Colonic mucosa (tissue), 4 donors: ENCODE measurements around the gene STK32C. TPM values are rescaled to one million over a fixed set of nuclear protein-coding genes. Genes with fewer than 3 reads are reported as not detected.

ENCODE experiments used
- DNase-seq: peaks from one replicate; pipeline ENCODE4 v3.0.0-alpha.2; 2020
- H3K27ac ChIP-seq: fragments of 200-600 bp; one replicate; pipeline ENCODE4 v1.8.0; 2021
- H3K27me3 ChIP-seq: fragments of 200-600 bp; one replicate; pipeline ENCODE4 v1.8.0; 2021
- H3K36me3 ChIP-seq: fragments of 200-600 bp; one replicate; pipeline ENCODE4 v1.8.0; 2021
- H3K4me1 ChIP-seq: fragments of 200-600 bp; one replicate; pipeline ENCODE4 v1.8.0; 2021; ENCODE audit warnings: mild to moderate bottlenecking
- H3K4me3 ChIP-seq: fragments of 200-600 bp; one replicate; pipeline ENCODE4 v1.8.0; 2021
- H3K9ac ChIP-seq, 2 donors: one replicate each; pipeline ENCODE4 v1.7.0; 2013; ENCODE audit warnings: control low read depth in 2 of 2, low read depth in 2 of 2, low read length in 2 of 2
- H3K9me3 ChIP-seq: fragments of 200-600 bp; one replicate; pipeline ENCODE4 v1.8.0; 2021
- intact Hi-C: fragments of 100-400 bp; cut with DNase I; formaldehyde crosslinking; loops from one replicate; pipeline ENCODE4 v1.14.1; 2022
- total RNA-seq, 2 donors: library from RNA; stranded (reverse); fragmentation: NEBNext Ultra II Directional in 1 of 2; extraction: Animal tissue kit (Norgen Biotek cat#: 25700) in 1 of 2; gene quantifications; one replicate each; pipeline ENCODE4 v1.2.1, GENCODE V29; 2021
- TF ChIP-seq, protein P1 (sequence below): fragments of 200-600 bp; IDR thresholded peaks from one replicate; pipeline ENCODE4 v1.8.0; 2022; ENCODE audit warnings: antibody characterized with exemption, mild to moderate bottlenecking
- donor health status: healthy.
- donor health status: DM: no; HTN: no; CAD: no.
- donor health status: DM: no; HTN: no; CAD: no.

STK32C gene
- total RNA-seq, 2 donors from 2014 or later: 9.2 to 14.5 TPM

GRCh38 chr10:132242103-132242840, 65.5 kb downstream of the STK32C start:
- no peaks in the 10 kb centered on the region for H3K36me3 ChIP-seq
- H3K4me1 ChIP-seq: no peaks in the 10 kb centered on the region
- H3K27ac ChIP-seq: no peak overlapping the region
- TF ChIP-seq, protein P1, sequence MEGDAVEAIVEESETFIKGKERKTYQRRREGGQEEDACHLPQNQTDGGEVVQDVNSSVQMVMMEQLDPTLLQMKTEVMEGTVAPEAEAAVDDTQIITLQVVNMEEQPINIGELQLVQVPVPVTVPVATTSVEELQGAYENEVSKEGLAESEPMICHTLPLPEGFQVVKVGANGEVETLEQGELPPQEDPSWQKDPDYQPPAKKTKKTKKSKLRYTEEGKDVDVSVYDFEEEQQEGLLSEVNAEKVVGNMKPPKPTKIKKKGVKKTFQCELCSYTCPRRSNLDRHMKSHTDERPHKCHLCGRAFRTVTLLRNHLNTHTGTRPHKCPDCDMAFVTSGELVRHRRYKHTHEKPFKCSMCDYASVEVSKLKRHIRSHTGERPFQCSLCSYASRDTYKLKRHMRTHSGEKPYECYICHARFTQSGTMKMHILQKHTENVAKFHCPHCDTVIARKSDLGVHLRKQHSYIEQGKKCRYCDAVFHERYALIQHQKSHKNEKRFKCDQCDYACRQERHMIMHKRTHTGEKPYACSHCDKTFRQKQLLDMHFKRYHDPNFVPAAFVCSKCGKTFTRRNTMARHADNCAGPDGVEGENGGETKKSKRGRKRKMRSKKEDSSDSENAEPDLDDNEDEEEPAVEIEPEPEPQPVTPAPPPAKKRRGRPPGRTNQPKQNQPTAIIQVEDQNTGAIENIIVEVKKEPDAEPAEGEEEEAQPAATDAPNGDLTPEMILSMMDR: no peak
- no peak overlapping the region for H3K4me3 ChIP-seq
- intact Hi-C loops: no loop called here
- H3K9ac ChIP-seq: no peak overlapping the region
- no peaks in the 10 kb centered on the region for H3K9me3 ChIP-seq
- H3K27me3 ChIP-seq: no peaks in the 10 kb centered on the region
- DNase-seq: no peak

DNA sequence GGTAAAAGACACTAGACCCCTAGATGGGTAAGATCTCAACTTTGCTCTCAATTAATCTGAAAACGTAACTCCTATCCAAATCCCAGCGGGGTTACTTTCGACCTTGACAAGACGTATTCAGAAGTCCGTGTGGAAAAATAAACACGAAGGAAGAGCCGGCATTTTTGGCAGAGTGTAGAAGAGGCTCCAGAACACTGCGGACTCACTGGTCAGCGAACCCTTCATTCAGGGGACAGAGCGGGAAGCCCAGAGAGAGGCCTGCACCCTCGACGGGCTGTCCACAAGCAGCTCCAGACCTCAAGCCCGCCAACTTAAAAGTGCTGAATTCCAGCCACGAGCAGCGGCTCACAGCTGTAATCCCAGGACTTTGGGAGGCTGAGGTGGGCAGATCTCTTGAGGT, 66.3 kb downstream of the STK32C start:
- intact Hi-C loops: no loop called here
- H3K36me3 ChIP-seq: no peaks in the 10 kb centered on the region
- H3K9ac ChIP-seq: no peak overlapping the region
- no peaks in the 10 kb centered on the region for H3K27me3 ChIP-seq
- no peak for DNase-seq
- H3K9me3 ChIP-seq: no peaks in the 10 kb centered on the region
- no peaks in the 10 kb centered on the region for H3K4me1 ChIP-seq
- no peak overlapping the region for H3K4me3 ChIP-seq
- TF ChIP-seq, protein P1: no peak
- no peak overlapping the region for H3K27ac ChIP-seq

- no peak for DNase-seq
- H3K27me3 ChIP-seq: no peaks in the 10 kb centered on the region
- intact Hi-C loops: no loop called here
- no peak overlapping the region for H3K9ac ChIP-seq
- H3K4me3 ChIP-seq: no peak overlapping the region
- no peak overlapping the region for H3K27ac ChIP-seq
- no peaks in the 10 kb centered on the region for H3K4me1 ChIP-seq
- H3K9me3 ChIP-seq: no peaks in the 10 kb centered on the region
- no peaks in the 10 kb centered on the region for H3K36me3 ChIP-seq
- TF ChIP-seq, protein P1: no peak
Observed at GRCh38 chr10:132241086-132241485, 66.7 kb downstream of the STK32C start.

DNA sequence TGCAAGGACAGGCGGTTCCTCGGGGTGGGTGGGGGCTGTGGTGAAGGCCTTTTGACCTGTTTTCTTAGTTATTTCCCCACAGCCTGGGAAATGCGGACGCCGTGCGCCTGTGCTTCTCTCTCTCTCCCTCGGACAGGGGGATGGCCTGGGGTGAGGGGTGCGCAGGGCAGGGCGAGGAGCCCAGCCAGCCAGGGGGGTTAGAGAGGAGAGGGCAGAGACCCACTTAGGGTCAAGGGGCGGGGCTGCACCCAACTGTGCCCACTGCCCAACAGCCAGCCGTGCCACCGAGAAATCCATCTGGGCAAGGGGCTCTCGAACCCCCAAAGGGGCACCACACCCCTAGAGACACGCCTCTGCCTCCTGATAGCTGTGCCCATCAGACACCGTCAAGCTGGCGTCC, 67.2 kb downstream of the STK32C start:
- intact Hi-C loops: no loop called here
- H3K36me3 ChIP-seq: no peaks in the 10 kb centered on the region
- no peaks in the 10 kb centered on the region for H3K4me1 ChIP-seq
- H3K9ac ChIP-seq: no peak overlapping the region
- no peaks in the 10 kb centered on the region for H3K9me3 ChIP-seq
- no peak overlapping the region for H3K4me3 ChIP-seq
- H3K27me3 ChIP-seq: no peaks in the 10 kb centered on the region
- no peak for DNase-seq
- no peak overlapping the region for H3K27ac ChIP-seq
- TF ChIP-seq, protein P1: no peak

- H3K4me3 ChIP-seq: no peak overlapping the region
- intact Hi-C loops: no loop called here
Observed at GRCh38 chr10:132240156-132240555, 67.6 kb downstream of the STK32C start.

More at GRCh38 chr10:132240156-132240555, 67.6 kb downstream of the STK32C start:
- no peaks in the 10 kb centered on the region for H3K27me3 ChIP-seq
- no peak overlapping the region for H3K9ac ChIP-seq
- H3K9me3 ChIP-seq: no peaks in the 10 kb centered on the region
- no peak for DNase-seq
- TF ChIP-seq, protein P1: no peak
- no peaks in the 10 kb centered on the region for H3K36me3 ChIP-seq
- H3K4me1 ChIP-seq: no peaks in the 10 kb centered on the region
- H3K27ac ChIP-seq: no peak overlapping the region
